DMS79 treated with DMSO at 0.1 percent for 48 hours (cell line): ENCODE results near the gene PTDSS2.
A peak's percentile ranks its signal among the peaks of the same experiment; 100 is the strongest.
"Not testable (repeated sequence)": the region's sequence is repeated elsewhere in the genome, so short reads cannot be mapped to it uniquely, and the experiment has no call there.

Experiments
- DNase-seq: peaks from one replicate; lab custom pipeline; 2025; lab: John Stamatoyannopoulos, UW

The PTDSS2 gene

GRCh38 chr11:450809-451451 is 851 bp downstream of the PTDSS2 start:
- peak; percentile 13 for DNase-seq

DNA sequence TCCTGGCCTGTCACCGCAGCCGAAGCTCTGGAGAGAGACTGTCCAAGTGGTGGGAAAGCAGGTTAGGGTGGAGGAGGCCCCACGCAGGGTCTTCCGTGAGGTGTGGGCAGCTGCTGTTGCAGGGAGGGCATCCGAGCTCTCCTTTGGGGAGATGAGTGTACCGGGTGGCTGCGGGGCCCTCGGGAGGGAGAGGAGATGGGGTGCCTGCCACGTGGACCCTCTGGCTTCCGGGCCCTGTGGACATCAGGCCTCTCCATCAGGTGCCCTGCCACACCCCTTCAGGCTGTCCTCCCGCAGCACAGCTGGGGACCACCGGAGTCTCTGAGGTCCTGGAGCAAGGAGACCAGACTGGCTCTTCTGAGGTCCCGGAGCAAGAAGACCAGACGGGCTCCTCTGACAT is 1.7 kb downstream of the PTDSS2 start:
- no peak for DNase-seq

- no peak for DNase-seq
Observed at GRCh38 chr11:452203-452744, 2.2 kb downstream of the PTDSS2 start.

DNA sequence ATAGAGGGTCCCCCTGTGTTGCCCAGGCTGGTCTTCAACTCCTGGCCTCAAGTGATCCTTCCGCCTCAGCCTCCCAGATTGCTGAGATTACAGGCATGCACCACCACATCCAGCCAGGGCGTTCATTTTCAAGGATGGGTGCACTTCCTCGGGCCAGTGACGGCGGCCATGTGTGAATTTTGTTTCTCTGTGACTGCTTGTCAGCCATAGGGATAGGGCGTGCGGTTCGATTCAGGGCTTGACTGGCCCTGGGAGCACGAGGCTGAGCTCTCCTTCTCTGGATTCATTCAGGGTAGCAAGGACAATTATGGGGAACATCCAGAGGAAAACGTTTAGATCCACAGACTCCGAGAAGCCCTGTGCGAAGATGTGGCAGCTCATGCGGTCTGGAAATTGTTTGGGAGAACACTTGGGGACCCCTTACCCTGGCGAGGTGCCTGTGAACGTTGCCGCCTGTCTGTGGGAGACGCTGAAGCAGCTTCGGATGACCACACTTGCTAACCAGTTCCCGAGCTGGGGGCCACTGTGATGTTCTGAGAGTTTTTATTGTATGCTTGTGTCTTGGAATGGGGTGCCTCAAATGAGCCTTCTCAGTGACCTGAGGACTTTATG is 2.9 kb downstream of the PTDSS2 start:
- no peak for DNase-seq

GRCh38 chr11:453564-453963 is 3.5 kb downstream of the PTDSS2 start:
- DNase-seq, result no peak

DNA sequence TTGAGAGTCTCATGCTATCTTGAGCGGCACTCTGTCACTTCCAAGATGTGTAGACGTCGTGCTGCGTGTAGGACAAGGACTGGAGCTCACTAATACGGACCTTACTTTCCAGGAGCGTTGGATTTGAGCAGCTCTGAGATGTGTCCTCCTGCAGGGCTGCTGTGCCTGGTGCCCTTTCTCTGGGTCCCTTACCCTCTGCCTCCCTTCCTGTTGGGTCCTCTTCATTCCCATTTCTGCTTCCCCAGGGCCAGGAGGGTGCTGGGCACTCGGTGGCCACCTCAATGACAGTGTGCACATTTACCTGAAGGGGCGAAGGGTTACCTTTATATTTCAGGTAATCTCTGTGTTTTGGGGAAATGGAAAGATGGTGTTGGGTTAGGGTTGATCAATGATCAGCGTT is 4.0 kb downstream of the PTDSS2 start:
- no peak for DNase-seq

- no peak for DNase-seq
Observed at GRCh38 chr11:454801-455565, 4.9 kb downstream of the PTDSS2 start.

DNA sequence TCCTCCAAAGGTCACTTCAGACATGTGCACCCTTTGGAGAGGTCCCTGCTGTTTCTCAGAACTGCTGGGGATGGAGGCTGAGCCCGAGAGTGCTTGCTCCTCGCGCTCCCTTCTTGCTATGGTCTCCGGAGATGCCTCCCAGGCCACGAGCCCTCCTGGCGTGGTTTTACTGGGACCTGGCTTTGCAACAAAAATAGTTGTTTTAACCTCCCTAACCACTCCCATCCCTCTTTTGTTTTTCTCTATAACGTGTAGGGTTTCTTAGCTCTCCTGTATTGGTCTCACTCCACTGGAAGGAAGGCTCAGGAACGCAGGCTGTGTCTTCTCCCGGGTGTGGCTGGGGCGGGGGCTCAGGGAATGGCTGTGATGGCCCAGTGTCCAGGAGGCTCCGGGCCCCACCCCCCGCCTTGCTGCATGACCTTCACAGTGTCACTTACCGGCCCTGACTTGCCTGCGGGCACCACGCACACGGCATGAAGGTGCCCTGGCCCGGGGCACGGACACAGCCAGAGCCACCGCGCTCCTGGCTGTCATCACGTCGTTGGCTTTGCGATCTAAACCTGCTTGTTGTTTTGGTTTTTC is 5.6 kb downstream of the PTDSS2 start:
- DNase-seq, result no peak

- no peak for DNase-seq
Observed at GRCh38 chr11:456533-456932, 6.5 kb downstream of the PTDSS2 start.

- DNase-seq, result no peak
Observed at GRCh38 chr11:457111-457760, 7.2 kb downstream of the PTDSS2 start.

DNA sequence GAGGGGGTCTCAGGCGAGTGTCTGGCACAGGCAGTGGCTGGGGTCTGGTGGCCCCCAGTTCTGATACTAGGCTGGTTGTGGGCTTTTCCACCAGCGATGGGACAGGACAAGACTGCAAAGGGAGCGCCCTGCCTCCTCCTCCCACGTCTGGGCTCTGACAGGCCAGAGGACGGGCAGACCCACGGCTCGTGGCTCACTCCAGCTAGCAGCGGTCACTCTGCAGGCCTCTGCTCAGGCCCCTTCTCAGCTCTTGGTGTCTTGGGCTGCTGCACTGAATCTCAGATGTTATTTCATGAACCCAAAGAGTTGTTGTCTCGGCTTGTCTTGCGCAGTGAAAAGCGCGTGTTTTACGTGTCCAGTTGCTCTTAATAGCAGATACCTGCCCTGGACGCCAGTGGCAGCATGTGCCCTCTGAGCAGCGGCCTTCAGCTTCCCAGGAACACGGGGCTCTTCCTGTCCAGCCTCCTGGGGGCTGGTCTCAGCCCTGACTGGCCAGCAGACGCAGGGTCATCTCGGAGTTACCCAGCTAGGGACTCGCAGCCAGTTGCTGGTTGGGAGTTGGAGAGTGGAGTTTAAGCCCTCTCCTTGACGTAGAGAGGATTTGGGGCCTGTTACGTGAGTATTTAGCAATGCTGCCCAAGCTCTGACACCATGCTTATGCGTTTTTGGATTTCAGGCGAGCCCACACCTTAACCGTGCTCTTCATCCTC is 9.6 kb downstream of the PTDSS2 start:
- no peak for DNase-seq

GRCh38 chr11:460331-461199 is 10.5 kb downstream of the PTDSS2 start:
- no peak for DNase-seq

GRCh38 chr11:461626-462025 is 11.5 kb downstream of the PTDSS2 start:
- no peak for DNase-seq

DNA sequence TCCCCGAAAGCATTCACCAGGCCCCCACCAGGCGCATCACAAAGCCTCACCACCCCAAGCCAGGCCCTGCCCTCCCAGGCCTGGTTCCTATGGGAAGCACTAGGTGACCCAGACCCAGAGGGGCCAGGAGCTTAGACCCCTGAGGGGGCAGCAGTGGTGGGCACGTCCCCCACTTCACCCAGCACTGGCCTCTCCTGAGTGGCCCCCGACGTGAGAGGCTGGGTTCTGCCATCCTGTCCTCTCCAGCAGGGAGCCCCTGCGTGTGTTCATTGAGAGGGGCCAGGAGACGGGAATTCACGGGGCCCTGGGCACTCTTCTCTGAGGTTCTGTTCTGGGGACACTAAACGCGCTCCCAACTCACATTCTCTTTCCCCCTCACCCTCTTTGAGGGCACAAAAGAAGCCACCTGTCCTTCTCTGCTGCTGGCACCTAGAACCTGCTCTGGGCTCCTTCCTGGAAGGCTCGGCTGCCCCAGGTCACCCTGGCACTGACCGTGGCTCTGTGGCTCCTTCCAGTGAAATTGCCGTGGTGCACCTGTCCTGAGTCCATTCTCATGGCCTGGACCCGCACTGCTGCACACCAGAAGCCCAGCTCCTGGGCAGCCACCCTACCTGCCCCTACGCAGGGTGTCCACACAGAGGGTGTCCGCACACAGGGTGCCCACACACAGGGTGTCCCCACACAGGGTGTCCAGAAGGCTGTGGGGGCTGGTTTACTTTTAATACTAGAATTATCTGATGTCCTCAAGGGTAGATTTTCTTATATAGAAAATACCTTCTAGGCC is 12.2 kb downstream of the PTDSS2 start:
- DNase-seq, result no peak

DNA sequence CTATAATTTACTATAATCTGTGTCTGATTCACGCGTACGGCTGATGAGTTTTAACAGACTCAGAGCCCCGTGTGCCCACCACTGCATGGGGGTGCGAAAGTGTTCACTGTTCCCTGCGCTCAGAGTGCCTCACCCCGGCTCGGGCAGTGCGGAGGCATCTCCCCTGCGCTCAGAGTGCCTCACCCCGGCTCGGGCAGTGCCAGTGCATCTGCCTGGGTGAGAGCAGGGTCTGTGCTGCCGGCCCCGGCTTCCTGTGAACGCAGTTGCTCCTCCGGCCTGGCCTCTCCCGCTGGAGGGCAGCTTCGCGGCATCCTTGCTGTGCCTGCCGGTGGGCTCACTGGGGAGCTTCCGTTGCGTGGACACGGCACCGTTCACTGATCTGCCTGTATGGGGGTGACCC is 14.2 kb downstream of the PTDSS2 start:
- DNase-seq, result no peak

GRCh38 chr11:465896-466530 is 15.9 kb downstream of the PTDSS2 start:
- DNase-seq, result no peak

GRCh38 chr11:468036-468435 is 18.0 kb downstream of the PTDSS2 start:
- no peak for DNase-seq

DNA sequence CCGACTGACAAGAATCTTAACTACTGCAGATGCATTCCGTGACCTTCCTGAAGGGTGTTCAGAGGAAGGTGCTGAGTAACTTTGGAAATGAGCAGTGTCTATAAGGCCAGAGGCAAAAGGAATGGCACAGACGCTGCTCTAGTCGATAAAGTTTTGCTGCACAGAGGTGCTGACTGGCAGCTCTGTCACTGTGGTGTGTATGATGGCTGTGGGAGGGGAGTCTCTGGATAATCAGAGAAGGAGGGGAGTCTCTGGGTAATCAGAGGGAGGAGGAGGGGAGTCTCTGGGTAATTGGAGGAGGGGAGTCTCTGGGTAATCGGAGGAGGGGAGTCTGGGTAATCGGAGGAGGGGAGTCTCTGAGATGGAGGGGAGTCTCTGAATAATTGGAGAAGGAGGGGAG is 18.4 kb downstream of the PTDSS2 start:
- no peak for DNase-seq

- not testable (repeated sequence) for DNase-seq
Observed at GRCh38 chr11:469026-469683, 19.1 kb downstream of the PTDSS2 start.
